Dermis microvascular lymphatic vessel endothelial cell (primary cell): ENCODE data around the gene LRRN2. TPM values are rescaled to one million over a fixed set of nuclear protein-coding genes. Genes with fewer than 3 reads are reported as not detected.
"Not testable (repeated sequence)": the region's sequence is repeated elsewhere in the genome, so short reads cannot be mapped to it uniquely, and the experiment has no call there.

Experiments
- DNase-seq, 2 donors: peaks; one replicate each; pipeline versions ENCODE4 v3.0.0 to v3.0.0-alpha.2; 2010; ENCODE audit warnings: low read depth in 2 of 2
- total RNA-seq: library from RNA; depleted of rRNA; stranded (reverse); fragments of >200 nt; gene quantifications from 2 replicates; pipeline ENCODE4 v1.2.1, GENCODE V29; 2014

Gene LRRN2
- total RNA-seq, 1 donor from 2014 or later = 0.13 TPM

DNA sequence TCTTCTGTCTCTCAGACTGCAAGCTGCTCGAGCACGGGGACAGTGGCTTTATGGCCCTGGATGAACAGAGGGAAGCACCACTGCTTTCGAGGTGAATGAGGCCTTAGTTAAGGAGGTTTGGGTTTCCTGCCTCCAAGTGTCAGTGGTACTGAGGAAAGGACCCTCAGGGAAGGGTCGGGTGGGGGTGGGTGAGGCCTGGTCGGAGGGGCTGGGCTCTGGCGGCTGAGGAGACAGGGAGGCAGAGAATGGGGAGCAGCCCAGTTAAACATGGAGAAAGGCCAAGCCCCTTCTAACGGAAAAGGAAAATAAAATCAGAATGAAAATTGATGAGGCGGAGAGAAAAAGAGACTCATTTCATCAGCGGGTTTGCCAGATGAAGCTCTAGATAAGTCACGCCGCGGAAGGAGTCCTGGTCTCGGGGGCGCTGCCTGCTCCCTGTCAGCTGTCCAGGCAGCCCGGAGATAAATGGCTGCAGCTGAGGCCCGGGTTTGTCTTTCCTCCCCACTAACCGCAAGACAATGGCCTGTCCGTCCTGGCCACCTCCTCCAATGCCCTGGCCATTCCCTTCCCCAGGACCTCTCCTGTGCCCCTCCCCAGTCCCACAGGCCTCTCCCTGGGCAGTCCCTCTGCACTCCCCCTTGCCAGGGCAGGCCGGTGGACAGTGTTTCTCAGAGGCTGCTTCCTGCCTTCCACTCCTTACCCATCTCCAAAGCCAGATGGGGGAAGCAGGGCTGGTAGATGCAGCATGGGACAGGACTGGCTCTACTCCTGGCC, 55.2 kb downstream of the LRRN2 start:
- DNase-seq = no peak

DNA sequence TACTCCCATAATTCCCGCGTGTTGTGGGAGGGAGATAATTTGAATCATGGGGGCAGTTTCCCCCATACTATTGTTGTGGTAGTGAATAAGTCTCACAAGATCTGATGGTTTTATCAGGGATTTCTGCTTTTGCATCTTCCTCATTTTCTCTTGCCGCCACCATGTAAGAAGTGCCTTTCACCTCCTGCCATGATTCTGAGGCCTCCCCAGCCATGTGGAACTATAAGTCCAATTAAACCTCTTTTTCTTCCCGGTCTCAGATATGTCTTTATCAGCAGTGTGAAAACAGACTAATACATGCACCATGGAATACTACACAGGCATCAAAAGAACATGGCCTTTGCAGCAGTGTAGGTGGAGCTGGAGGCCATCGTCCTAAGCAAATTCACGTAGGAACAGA, 56.1 kb downstream of the LRRN2 start:
- DNase-seq = not testable (repeated sequence)

GRCh38 chr1:204628868-204629267, 56.7 kb downstream of the LRRN2 start:
- no peak for DNase-seq

DNA sequence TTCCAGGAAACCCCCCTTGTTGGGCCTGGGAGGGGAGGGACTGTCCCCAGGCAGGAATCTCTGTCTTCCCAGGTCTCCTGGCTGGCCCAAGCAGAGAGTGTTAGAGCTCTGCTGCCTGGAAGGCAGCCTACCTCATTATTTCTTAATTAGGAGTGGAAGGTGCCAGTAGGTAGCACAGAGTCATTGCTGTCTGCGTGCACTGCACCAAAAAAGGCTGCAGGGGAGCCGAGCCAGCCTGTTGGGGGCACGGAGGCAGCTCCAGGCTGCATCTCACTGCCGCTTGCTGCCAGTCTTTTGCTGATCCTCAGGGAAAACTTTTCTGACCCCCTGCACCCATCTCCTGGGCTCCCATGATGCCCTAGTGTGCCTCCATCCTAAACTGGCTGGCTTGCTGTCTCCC, 58.1 kb downstream of the LRRN2 start:
- DNase-seq = no peak

DNA sequence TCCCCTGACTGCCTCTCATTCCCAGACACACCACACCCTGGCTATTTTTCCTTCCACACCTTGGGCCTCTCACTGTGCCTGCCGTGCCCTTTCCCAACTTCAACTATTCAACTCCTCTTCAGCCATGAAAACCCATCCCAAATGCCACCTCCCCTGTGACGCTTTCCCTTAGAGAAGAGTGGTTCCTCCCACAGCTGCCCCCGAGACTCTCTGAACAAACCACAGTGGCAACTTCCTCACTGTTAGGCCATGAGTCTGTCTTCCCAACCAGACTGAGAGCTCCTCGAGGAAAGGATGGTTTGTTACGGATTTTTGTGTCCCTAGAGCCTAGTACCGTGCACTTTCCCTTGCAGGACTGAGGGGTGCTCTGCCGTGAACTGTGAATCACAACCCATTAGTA, 59.2 kb downstream of the LRRN2 start:
- no peak for DNase-seq

DNA sequence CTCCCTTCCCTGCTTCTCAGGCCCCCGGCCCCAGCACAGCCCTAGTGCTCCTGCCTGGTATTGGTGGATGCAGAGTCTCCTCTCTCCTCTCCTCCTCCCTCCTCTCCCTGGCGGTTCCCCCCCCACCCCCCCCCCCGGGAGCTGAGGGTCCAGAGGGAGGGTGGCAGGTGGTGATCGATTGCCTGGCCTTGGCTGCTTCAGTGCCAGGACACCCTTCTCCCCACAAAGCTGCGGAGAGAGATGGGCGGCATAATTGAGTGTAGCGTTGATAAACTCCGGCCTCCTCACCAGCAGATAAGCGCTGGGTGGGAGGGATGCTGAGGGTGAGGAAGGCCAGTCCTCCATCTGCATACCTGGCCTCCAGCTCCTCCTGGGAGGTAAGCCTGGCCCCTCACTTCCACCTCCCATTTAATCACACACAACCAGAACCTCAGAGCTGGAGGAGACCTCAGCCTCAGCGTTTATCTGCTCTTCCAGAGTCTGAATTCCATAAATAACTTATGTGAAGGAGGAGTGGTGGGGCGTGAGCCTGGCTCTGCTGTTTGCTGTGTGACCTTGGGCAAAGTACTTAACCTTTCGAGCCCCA, 60.8 kb downstream of the LRRN2 start:
- no peak for DNase-seq

DNA sequence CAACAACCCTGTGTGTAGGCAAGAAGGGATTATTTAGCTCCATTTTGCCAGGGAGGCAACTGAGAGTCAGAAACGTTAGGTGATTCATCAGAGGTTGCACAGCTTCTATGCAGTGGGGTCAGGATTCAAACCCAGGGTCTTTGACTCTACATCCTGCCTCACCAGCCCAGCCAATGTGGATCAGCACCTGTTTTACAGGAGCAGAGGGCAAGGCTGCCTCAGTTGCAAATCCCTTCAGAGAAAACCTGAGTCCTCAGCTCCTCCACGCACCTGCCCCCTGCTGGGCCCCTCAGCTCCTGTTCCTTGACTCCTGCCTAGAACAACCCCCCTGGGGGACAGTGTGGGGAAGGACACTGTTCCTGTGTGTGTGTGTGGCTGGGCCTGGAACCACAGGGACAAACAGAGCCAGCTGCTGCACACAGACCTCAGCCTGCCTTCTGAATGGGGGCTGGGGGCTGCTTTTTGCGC, 61.6 kb downstream of the LRRN2 start:
- peak in 1 of 2 donors; percentile 4 for DNase-seq

DNA sequence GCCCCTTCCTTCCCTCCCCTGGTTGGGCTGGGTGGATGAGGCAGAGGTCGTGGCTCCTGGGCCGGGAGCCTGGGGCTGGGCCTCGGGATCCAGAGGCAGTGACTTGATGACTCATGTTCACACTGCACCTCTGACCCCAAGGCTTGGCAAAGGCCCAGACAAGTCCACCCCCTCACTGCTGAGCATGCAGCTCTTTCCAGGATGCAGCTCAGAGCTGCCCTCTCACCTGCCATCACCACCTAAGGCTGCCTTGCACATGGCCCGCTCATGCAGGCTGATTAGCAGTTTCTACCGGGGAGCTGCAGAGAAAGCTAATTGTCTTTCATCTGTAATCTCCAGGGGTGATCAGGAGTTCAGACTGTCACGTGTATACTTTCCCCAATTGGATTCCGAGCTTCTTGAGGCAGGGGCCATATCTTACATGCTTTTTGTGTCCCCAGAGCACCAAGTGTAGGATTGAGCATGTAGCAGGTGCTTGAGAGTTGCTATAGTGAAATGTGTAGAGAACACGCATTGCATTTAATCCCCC, 62.1 kb downstream of the LRRN2 start:
- DNase-seq = peak in 1 of 2 donors; percentile 19

- DNase-seq = no peak
Observed at GRCh38 chr1:204621996-204622395, 63.5 kb downstream of the LRRN2 start.

DNA sequence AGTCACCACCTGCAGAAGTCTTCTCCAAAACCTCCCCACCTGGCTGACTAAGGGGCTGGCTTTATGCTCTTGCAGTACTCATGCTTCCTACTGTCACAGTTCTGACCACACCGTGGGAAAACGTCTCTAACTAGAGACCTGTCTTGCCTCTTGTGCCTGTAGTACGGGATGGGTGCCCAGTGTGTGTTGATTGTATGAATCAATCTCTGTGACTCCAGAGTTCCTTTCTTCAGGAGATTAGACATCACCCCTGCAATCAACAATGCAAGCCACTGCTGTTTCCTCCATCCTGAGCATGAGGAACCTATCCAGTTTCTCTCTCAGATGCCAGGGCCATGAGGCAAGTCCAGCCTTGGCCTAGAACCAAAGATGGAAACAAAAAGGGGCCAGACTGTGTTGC, 64.1 kb downstream of the LRRN2 start:
- no peak for DNase-seq

DNA sequence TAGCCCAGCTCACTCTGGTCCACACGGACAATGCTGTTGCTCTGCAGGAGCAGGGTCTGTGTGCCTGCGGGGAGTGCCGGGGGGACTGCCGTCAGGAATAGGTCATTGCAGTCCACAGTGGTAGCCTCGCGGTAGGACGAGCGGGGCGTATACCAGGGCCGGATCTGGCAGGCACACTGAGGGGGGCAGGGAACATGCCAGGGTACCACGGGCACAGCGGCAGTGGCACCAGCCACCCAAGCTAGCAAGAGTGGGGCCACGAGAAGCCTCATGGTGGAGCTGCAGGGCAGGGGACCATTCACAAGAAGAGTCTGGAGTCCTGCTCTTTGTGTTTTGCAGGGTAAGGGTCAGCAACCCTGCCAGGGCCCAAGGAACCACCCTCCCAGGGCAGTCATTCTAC, 65.8 kb downstream of the LRRN2 start:
- no peak for DNase-seq

GRCh38 chr1:204618148-204618760, 67.3 kb downstream of the LRRN2 start:
- no peak for DNase-seq

DNA sequence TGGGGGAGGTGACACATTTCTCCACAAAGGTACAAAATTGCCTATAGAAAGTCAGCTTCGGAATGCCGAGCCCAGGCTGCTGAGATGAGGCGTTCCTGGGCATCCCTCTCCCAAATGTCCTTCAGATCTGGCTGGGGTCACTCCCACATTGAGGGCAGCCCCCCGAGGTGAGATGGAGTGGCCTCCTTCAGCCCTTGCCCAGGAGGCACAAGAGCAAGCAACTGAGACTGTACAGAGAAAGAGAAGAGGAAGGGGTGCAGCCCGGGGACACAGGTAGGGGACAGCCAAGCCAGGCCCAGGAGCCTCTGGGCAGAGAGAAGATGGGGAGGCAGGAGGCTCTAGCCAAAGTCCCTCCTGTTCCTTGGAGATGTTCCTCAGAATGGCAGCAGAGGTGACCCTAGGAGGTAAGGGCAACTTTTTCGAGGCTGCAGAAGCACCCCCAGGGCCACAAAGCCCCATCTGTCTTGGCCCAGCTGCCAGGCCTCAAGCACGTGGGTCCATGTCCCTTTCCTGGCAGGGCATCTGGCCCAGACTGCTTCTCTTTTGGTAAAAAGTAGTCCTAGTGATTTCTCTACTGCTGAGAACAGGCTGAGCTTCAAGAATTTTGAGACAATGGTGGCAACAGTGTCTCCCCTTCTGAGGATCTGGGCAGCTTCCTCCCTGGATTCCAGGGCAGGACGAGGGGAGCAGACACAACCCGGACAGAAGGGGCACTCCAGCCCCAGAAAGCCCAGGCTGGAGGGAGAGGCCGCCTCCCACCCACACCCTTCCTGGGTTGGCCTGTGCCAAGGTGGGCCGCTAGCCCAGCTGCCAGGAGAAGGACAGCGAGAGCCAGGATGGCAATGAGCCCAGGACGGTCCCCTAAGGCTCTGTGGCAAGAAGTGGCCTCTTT, 68.0 kb downstream of the LRRN2 start:
- no peak for DNase-seq

DNA sequence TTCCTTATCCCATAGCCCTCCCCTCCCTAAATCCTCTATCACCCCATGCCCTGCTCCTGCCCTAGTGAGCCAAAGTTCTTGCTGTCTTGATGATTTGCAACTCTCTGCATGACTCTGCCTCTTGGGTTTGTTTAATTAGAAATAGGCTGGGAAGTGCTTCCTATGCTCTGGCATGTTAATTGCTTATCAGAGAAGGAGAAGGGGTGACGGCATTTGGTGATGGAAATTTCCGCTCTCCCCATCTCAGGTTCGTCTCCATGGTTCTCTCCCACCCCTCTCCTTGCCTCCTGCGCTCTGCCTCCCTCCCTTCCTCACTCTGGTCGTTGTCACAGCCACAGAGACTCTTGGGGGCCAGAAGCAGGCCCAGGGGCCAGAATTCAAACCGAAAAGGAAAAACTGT, 68.9 kb downstream of the LRRN2 start:
- no peak for DNase-seq

DNA sequence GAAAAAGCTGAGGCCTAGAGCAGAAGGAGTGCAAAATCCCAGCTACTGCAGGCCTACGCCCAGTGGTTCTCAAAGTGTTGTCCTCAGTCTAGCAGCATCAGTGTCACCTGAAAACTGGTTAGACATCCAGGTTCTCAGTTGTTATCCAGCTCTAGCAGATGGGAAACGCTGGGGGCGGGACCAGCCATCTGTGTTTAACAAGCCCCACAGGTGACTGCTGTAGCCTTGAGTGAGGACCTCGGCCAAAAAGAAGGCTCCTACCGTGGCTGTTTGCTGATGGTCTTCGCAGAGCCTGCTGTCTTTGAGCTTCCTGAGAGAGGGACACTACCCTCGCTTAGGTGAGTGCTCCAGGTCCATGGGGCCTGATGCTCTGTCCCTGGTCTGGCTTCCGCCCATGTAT, 69.7 kb downstream of the LRRN2 start:
- no peak for DNase-seq

GRCh38 chr1:204613636-204614035, 71.9 kb downstream of the LRRN2 start:
- no peak for DNase-seq

GRCh38 chr1:204612326-204612725, 73.2 kb downstream of the LRRN2 start:
- DNase-seq = no peak

GRCh38 chr1:204611036-204611435, 74.5 kb downstream of the LRRN2 start:
- no peak for DNase-seq

DNA sequence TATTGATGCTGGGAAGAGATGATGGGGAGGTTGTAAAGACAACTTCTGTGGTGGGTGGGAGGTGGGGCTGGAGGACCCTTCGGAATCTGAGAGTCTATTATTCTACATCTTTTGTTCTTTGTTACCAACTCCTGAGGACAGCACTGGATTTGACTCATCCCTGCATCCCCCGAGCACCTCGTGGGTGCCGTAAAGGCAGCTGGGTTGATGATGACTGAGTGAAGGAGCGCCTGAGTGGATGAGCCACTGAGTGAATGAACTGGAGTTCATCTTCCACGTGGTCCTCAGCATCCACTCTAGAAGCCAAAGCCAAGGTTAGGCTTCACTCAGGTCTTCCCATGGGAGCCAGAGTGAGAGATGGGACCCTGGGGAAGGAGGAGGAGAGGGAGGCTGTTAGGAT, 77.6 kb downstream of the LRRN2 start:
- DNase-seq = no peak

- DNase-seq = no peak
Observed at GRCh38 chr1:204605791-204606190, 79.7 kb downstream of the LRRN2 start.

- DNase-seq = no peak
Observed at GRCh38 chr1:204602871-204603542, 82.5 kb downstream of the LRRN2 start.
